HL-60/S4 (cell line): Measurements from ENCODE around the gene NFIC.

Source experiments
- in situ Hi-C: fragments of 300-500 bp; cut with MboI; formaldehyde crosslinking; loops from 2 replicates; pipeline ENCODE4 v1.14.3; 2022; ENCODE audit warnings: low sequenced_read_pairs

Gene NFIC

DNA sequence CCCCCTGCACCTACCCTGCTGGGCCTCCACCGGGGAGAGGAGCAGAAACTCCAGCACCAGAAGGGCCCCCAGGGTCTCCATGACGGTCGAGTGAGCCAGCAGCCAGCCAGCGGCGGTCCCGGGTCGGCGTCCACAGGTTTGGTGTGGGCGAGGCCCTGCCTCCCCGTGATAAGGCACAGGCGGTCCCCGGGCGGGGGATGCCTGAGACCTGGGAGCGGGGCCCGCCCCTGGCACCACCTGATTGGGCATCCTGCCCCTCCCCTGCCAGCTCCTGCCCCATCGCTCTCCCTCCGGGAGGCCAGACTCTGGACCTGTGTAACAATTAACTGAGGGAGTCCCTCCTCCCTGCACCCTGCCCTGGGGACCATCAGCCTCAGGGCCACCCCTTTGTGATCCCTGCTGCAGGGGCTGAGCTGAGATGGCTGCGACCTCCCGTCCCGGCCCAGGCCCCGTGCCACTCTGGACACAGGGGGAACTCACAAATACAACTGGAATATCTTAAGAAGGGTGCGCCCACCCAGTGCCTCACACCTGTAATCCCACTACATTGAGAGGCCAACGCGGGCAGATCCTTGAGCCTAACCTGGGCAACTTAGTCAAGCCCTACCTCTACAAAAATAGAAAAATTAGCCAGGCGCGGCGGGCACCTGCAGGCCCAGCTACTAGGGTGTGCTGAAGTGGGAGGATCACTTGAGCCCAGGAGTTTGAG is 114.2 kb downstream of the NFIC start, which contains the start of gene SMIM24:
Gene SMIM24, minus strand, starts transcription at position 143 of the 709 bp plus-strand sequence. Its CDS starts 62 bp downstream, at position 81.
- in situ Hi-C loops: loop anchor here (25.0 kb wide), 1 partner anchor 518 kb away; no protein-coding TSS in a partner anchor

GRCh38 chr19:3481241-3482090 is 115.1 kb downstream of the NFIC start:
- in situ Hi-C loops: loop anchor here (25.0 kb wide), 1 partner anchor 519 kb away; no protein-coding TSS in a partner anchor

DNA sequence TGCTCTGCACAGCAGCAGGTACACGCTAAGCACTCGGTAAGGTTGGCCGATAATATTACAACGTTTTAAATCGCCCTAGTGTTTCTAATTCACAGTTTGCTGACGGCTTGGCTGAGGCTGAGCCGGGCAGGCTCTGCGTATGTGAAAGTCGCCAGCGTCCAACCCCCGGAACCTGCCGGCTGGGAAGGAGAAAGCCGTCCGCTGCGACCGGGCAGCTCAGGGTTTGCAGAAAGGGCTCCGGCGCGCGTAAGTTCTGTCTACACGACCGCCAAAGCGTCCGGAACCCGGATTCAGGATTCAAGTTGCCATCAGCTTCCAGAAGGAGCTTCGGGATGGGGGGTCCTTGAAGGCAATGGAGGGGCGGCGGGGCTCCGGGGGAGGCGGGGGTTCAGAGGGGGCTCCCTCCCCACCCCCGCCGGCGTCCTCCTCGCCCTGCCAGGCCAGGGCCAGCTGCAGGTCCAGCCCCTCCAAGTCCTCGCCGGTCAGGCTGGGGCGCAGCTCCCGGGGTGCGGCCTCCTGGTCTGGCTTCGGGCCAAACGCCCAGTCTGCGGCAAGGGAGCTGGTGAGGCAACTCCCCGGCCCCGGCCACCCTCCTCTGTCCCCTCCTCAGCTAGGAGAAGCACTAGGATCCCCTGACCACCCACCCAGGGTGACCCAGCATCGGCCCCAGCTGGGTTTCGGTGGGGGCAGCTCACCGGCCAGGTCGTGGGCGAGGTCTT is 116.3 kb downstream of the NFIC start:
- in situ Hi-C loops: loop anchor here (25.0 kb wide), 1 partner anchor 520 kb away; no protein-coding TSS in a partner anchor

GRCh38 chr19:3483226-3483628 is 116.8 kb downstream of the NFIC start, which contains the start of gene SMIM44:
SMIM44 (minus strand) TSS chr19:3483441; CDS start chr19:3483403, 38 bp downstream.
- in situ Hi-C loops: loop anchor here (25.0 kb wide), 1 partner anchor 521 kb away; no protein-coding TSS in a partner anchor

DNA sequence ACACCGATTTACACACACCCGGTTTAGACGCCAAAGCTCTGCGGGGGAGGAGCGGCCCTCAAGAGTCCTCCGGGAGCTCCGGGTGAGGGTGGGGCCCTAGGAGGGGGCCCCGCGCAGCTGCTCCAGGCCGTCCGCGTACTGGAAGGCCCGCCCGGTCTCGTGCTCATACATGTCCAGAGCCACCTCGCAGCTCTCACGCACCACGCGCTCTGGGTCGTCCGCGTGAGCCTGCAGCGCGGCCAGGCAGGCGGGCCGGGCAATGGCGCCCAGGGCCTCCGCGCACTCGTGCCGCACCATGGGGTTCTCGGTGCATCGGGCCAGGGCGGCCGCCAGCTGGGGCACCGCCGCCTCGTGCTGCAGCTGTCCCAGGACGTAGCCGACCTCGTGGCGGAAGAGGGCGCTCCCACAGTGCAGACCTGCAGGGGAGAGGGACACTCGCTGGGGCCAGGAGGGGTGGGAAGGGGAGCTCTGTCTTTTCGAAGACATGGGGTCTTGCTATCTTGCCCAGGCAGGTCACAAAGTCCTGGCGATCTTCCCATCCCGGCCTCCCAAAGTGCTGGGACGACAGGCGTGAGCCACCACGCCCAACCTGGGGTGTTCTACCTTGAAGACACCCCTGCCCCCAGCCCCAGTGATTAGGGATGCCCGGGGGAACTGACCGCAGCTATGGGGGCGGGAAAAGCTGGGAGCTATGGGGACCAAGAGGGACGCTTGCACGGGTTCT is 125.2 kb downstream of the NFIC start:
- in situ Hi-C loops: loop anchor here (25.0 kb wide), 1 partner anchor 529 kb away; no protein-coding TSS in a partner anchor

DNA sequence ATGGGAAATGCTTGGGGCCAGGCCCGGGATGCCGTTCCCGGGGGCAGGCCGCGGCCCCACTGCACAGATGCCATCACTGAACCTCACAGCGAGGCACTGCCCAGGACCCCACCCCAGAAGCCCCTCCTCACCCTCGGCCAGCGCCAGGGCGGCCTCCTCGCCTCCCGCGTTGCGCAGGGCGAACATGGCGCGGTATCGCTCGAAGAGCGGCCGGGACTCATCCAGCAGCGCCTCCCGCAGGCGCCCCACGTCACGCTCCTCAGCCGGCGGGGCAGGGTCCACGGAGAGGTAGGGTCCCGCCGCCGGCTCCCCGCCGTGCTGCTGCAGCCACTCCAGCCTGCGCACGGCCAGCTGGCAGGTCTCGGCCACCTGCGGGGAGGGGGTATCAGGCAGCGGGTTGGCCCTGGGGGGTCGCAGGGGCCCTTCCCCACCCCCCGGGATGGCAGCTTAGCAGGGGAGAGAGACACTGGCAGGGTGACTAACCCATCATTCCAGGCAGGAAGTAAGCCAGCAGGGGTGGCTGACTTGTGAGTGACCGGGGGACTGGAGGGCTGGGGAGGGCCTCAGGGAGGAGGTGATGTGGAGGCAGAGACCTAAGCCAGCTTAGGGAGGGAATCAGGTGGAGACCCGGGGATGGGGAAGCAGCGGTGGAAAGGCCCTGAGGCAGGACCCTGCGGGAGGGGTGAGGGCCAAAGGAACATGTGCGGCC is 125.9 kb downstream of the NFIC start:
- in situ Hi-C loops: loop anchor here (25.0 kb wide), 1 partner anchor 530 kb away; no protein-coding TSS in a partner anchor

DNA sequence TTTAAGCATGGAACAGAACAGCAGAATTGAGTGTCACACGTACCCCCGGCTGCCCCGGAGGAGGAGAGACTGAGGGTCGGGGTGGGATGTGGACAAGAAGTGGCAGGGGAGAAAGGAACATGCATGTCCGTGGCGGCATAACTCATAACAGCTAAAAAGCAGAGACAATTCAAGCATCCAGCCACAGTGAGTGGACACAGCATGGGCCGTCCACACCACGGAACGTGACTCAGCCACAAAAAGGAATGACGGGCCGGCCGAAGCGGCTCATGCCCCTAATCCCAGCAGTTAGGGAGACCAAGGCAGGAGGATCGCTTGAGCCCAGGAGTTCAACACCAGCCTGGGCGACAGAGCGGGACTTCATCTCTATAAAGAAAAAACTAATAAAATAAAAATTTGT is 126.5 kb downstream of the NFIC start:
- in situ Hi-C loops: loop anchor here (25.0 kb wide), 1 partner anchor 531 kb away; no protein-coding TSS in a partner anchor

GRCh38 chr19:3493651-3494050 is 127.3 kb downstream of the NFIC start:
- in situ Hi-C loops: loop anchor here (25.0 kb wide), 1 partner anchor 531 kb away; no protein-coding TSS in a partner anchor

DNA sequence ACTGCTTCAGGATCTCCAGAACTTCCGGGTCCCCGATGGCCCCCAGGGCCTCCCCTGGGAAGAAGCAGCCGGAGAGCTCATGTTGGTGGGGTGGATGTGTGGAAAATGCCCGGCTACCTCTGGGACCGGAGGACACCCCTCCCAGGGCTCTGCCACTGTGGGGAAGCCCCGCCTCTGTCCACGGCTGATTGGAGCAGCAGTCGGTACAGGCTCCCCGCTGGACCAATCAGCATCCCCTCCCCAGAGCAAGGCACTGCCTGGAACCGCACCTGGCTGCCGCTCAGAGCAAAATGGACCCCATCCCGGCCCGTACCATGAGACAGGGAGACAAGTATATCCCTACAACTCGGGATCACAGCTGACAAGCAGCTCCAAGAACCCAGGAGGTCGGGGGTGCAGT is 127.7 kb downstream of the NFIC start:
- in situ Hi-C loops: loop anchor here (25.0 kb wide), 1 partner anchor 532 kb away; no protein-coding TSS in a partner anchor

GRCh38 chr19:3494559-3494958 is 128.2 kb downstream of the NFIC start:
- in situ Hi-C loops: loop anchor here (25.0 kb wide), 1 partner anchor 532 kb away; no protein-coding TSS in a partner anchor

GRCh38 chr19:3496392-3497273 is 130.2 kb downstream of the NFIC start:
- in situ Hi-C loops: loop anchor here (25.0 kb wide), 1 partner anchor 534 kb away; no protein-coding TSS in a partner anchor

GRCh38 chr19:3497757-3498520 is 131.6 kb downstream of the NFIC start:
- in situ Hi-C loops: loop anchor here (25.0 kb wide), 1 partner anchor 536 kb away; no protein-coding TSS in a partner anchor

GRCh38 chr19:3499738-3500428 is 133.5 kb downstream of the NFIC start:
- in situ Hi-C loops: loop anchor here (25.0 kb wide), 1 partner anchor 538 kb away; no protein-coding TSS in a partner anchor

DNA sequence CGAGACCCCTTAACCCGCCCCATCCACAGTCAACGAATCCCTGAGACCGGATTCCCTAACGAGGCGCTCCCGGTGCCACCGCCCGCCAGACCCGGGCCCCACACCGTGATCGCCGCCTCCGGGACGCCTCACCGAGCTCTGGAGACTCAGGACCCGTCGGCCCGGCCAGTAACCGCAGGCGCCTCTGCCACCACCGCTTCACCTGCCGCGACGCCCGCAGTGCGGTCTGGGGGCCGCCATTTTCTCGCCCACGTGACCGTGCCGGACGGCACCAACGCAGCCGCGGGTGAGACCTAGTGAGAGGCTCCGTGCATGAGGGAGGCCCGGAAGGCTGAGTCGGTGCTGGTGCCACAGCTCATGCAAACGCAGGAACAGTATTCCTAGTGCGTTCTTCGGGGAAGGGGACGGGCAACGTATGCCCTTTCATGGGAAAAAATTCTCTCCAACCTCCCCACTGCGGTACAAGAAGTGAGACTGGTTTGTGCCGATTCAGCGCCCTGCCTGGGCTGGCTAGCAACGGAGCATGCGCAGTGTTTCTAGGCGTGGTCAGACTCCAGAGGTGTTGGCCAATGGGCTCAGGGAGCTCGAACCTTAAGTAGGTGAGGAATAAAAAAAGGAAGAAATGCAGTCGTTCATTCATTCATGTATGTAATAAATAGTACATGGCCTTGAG is 134.2 kb downstream of the NFIC start, which contains the start of gene DOHH:
Gene DOHH, minus strand, starts transcription at position 246 of the 673 bp plus-strand sequence. CDS start 3,860 bp downstream, outside the sequence.
- in situ Hi-C loops: no loop called here

GRCh38 chr19:3501780-3502179 is 135.4 kb downstream of the NFIC start:
- in situ Hi-C loops: no loop called here

DNA sequence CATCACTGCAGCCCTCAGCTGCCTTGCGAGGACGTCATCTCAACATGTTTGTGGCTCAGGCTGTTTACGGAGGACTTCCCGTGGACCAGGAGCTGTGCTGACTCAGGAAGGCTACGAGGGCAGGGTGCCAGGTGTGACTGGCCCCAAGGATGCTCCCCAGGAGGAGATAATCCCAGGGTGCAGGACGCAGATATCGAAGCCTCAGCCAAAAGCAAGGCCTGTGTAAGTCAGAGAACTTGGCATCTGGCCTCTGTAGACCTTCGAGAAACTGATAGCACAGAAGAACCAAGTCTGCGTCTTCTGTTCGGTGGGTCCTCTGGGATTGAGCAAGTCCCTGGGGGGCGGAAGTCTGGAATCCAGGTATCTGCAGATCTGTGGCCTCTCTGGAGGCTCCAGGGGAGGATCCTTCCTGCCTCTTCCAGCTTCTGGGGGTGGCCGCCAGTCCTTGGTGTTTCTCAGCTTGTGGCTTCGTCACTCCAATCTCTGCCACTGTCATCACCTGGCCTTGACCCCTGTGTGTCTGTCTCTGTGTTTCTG is 136.7 kb downstream of the NFIC start:
- in situ Hi-C loops: no loop called here
